ENCODE data around the gene MLN.

The MLN gene

GRCh38 chr6:33770124-33770832, 33.5 kb downstream of the MLN start:
- no peak for DNase-seq
- peaks cover 16% of the 10 kb centered on the region for H3K36me3 ChIP-seq
- H3K9me3 ChIP-seq = no peaks in the 10 kb centered on the region
- no peaks in the 10 kb centered on the region; the same call in 1 of the 2 replicates for H3K4me1 ChIP-seq
- no peak for TF ChIP-seq CTCF (IDR thresholded peaks at IDR 0.05; ENCODE audit: low read depth, low read length)
- H3K27me3 ChIP-seq = no peaks in the 10 kb centered on the region
- no peak overlapping the region for H3K4me3 ChIP-seq (ENCODE audit: low read depth, low read length)

GRCh38 chr6:33769248-33769821, 34.5 kb downstream of the MLN start:
- Histone ChIP-seq H3K9me3 (no peaks in the 10 kb centered on the region), H3K4me3 (ENCODE audit: low read depth, low read length) (no peak overlapping the region)

GRCh38 chr6:33768644-33769120, 35.1 kb downstream of the MLN start:
- Histone ChIP-seq H3K4me1 (no peaks in the 10 kb centered on the region; the same call in 1 of the 2 replicates), H3K4me3 (ENCODE audit: low read depth, low read length) (no peak overlapping the region), H3K36me3 (peaks cover 6% of the 10 kb centered on the region), H3K27me3 (no peaks in the 10 kb centered on the region), H3K9me3 (no peaks in the 10 kb centered on the region)
- TF ChIP-seq CTCF (IDR thresholded peaks at IDR 0.05; ENCODE audit: low read depth, low read length) = peak; percentile 92
- peak; percentile 89 for DNase-seq

More at GRCh38 chr6:33769248-33769821, 34.5 kb downstream of the MLN start:
- no peak for TF ChIP-seq CTCF (IDR thresholded peaks at IDR 0.05; ENCODE audit: low read depth, low read length)
- H3K36me3 ChIP-seq = peaks cover 7% of the 10 kb centered on the region
- H3K4me1 ChIP-seq = no peaks in the 10 kb centered on the region; the same call in 1 of the 2 replicates
- no peaks in the 10 kb centered on the region for H3K27me3 ChIP-seq
- no peak for DNase-seq

- Histone ChIP-seq H3K27me3 (no peaks in the 10 kb centered on the region), H3K9me3 (no peaks in the 10 kb centered on the region), H3K4me3 (ENCODE audit: low read depth, low read length) (no peak overlapping the region), H3K36me3 (no peaks in the 10 kb centered on the region; the same call in 1 of the 2 replicates), H3K4me1 (no peaks in the 10 kb centered on the region; the same call in 1 of the 2 replicates)
- no peak for DNase-seq
- no peak for TF ChIP-seq CTCF (IDR thresholded peaks at IDR 0.05; ENCODE audit: low read depth, low read length)
Measured at GRCh38 chr6:33766921-33767907, 36.6 kb downstream of the MLN start.

- H3K9me3 ChIP-seq = no peaks in the 10 kb centered on the region
- no peak for DNase-seq
- TF ChIP-seq CTCF (IDR thresholded peaks at IDR 0.05; ENCODE audit: low read depth, low read length) = no peak
- H3K27me3 ChIP-seq = no peaks in the 10 kb centered on the region
- no peak overlapping the region for H3K4me3 ChIP-seq (ENCODE audit: low read depth, low read length)
- no peaks in the 10 kb centered on the region; the same call in 1 of the 2 replicates for H3K4me1 ChIP-seq
- no peaks in the 10 kb centered on the region for H3K36me3 ChIP-seq
Measured at GRCh38 chr6:33765368-33765767, 38.4 kb downstream of the MLN start.
